HepG2 (cell line): ENCODE data around the gene ANKDD1A. TPM values are rescaled to one million over a fixed set of nuclear protein-coding genes. Genes with fewer than 3 reads are reported as not detected.

ENCODE experiments used
- ATAC-seq: fragments of 200-7000 bp; cut with Tn5 transposase; 3 replicates; pipeline ENCODE4 v1.9.1; 2020; ENCODE audit warnings: mild to moderate bottlenecking, moderate library complexity
- BruUV-seq: library from RNA; stranded (reverse); fragments of 400-500 nt; replicated peaks from 2 replicates; lab custom pipeline; 2021; lab: Mats Ljungman, UMichigan
- CTCF ChIA-PET: fragments of 300-600 bp; formaldehyde crosslinking; extraction: SDS; loops from one replicate; lab custom pipeline; 2021; ENCODE audit warnings: low total read pairs, inconsistent platforms, low intra/inter-chr PET ratio; lab: Yijun Ruan, JAX
- POLR2A ChIA-PET: fragments of 350-600 bp; sonication (Branson Sonifier 250); formaldehyde crosslinking; loops from one replicate; lab custom pipeline; 2020; ENCODE audit warnings: antibody characterized with exemption, inconsistent platforms; lab: Yijun Ruan, JAX
- DNase-seq: peaks from one replicate; pipeline ENCODE4 v3.0.0-alpha.2; 2015; ENCODE audit warnings: low spot score
- FAIRE-seq: peaks from 3 replicates; lab custom pipeline; 2011; peaks lifted over from hg19 to GRCh38; lab: Jason Lieb, UNC
- H2AFZ ChIP-seq: one replicate; pipeline ENCODE4 v1.6.1; 2011; ENCODE audit warnings: low read length, inconsistent platforms
- H3K27ac ChIP-seq: fragments of 300-600 bp; 3 replicates; pipeline ENCODE4 v1.8.0; 2011; ENCODE audit warnings: mixed run types, mild to moderate bottlenecking, mixed read lengths, low read length, inconsistent platforms; ENCODE audit not compliant: insufficient read depth; ENCODE audit errors: extremely low read length
- H3K27me3 ChIP-seq, 2 experiments: fragments of 200-600 bp in 1 of 2; 2 replicates in 1 of 2; 3 replicates in 1 of 2; pipeline versions ENCODE4 v1.6.0 to v1.8.0; 2011; ENCODE audit warnings: low read length in 2 of 2, mild to moderate bottlenecking in 2 of 2, moderate library complexity in 2 of 2, inconsistent platforms in 1 of 2; ENCODE audit not compliant: insufficient read depth in 2 of 2, control insufficient read depth in 1 of 2
- H3K36me3 ChIP-seq, 2 experiments: fragments of 200-600 bp in 1 of 2; replicated peaks in 1 of 2; 2 replicates in 1 of 2; 3 replicates in 1 of 2; pipeline versions ENCODE4 v1.5.1 to v1.8.0; 2011; ENCODE audit warnings: low read length in 2 of 2, inconsistent platforms in 1 of 2; ENCODE audit not compliant: insufficient read depth in 2 of 2, control insufficient read depth in 1 of 2
- H3K4me1 ChIP-seq: 2 replicates; pipeline ENCODE4 v1.5.1; 2012; ENCODE audit warnings: low read length, inconsistent platforms; ENCODE audit not compliant: insufficient read depth
- H3K4me2 ChIP-seq: 2 replicates; pipeline ENCODE4 v1.6.0; 2011; ENCODE audit warnings: low read depth, low read length, inconsistent platforms
- H3K4me3 ChIP-seq, 3 experiments: fragments of 200-600 bp in 1 of 3; sonication (generic), shearing (Covaris generic) in 1 of 3; replicated peaks in 1 of 3; 2 replicates each; pipeline ENCODE4 v1.5.1; 2011 to 2016; ENCODE audit warnings: low read length in 3 of 3, inconsistent platforms in 2 of 3, low read depth in 2 of 3, mild to moderate bottlenecking in 2 of 3, control low read depth in 1 of 3, mixed read lengths in 1 of 3; ENCODE audit not compliant: insufficient read depth in 1 of 3
- H3K79me2 ChIP-seq: one replicate; pipeline ENCODE4 v1.6.1; 2011; ENCODE audit warnings: low read length, inconsistent platforms; ENCODE audit not compliant: insufficient read depth
- H3K9ac ChIP-seq: 2 replicates; pipeline ENCODE4 v1.6.0; 2011; ENCODE audit warnings: mild to moderate bottlenecking, low read depth, low read length, inconsistent platforms; ENCODE audit not compliant: insufficient read depth
- H3K9me3 ChIP-seq: 2 replicates; pipeline ENCODE4 v1.5.1; 2012; ENCODE audit warnings: mild to moderate bottlenecking, low read length
- H4K20me1 ChIP-seq: 2 replicates; pipeline ENCODE4 v1.6.0; 2011; ENCODE audit warnings: inconsistent platforms, mild to moderate bottlenecking, low read length, moderate library complexity; ENCODE audit not compliant: insufficient read depth
- DMTF1 ChIP-seq: sonication (generic); formaldehyde crosslinking; IDR thresholded peaks from 2 replicates; pipeline ENCODE4 v1.4.0; 2020; ENCODE audit warnings: mild to moderate bottlenecking, missing genetic modification reagents
- HIC2 ChIP-seq: sonication (generic); formaldehyde crosslinking; IDR thresholded peaks from 2 replicates; pipeline ENCODE4 v1.9.0; 2022; ENCODE audit warnings: low read depth, missing genetic modification reagents
- HOMEZ ChIP-seq: IDR thresholded peaks from 2 replicates; pipeline ENCODE4 v1.6.1; 2016; ENCODE audit warnings: low read depth
- KLF16 ChIP-seq, 2 experiments: sonication (generic) in 1 of 2; formaldehyde crosslinking in 1 of 2; IDR thresholded peaks; 2 replicates each; pipeline versions ENCODE4 v1.6.1 to v1.8.0; 2016 to 2023; ENCODE audit warnings: missing genetic modification reagents in 2 of 2, missing compliant biosample characterization in 1 of 2
- NKX3-1 ChIP-seq: sonication (generic); formaldehyde crosslinking; IDR thresholded peaks from 2 replicates; pipeline ENCODE4 v1.5.0; 2020; ENCODE audit warnings: missing genetic modification reagents
- SIX1 ChIP-seq: sonication (generic); formaldehyde crosslinking; IDR thresholded peaks from 2 replicates; pipeline ENCODE4 v1.4.0; 2020; ENCODE audit warnings: missing genetic modification reagents, borderline replicate concordance
- ZNF280D ChIP-seq: sonication (generic); formaldehyde crosslinking; IDR thresholded peaks from 2 replicates; pipeline ENCODE4 v1.5.1; 2020; ENCODE audit warnings: mild to moderate bottlenecking, missing genetic modification reagents
- ZNF333 ChIP-seq: sonication (generic); formaldehyde crosslinking; IDR thresholded peaks from 2 replicates; pipeline ENCODE4 v1.4.0; 2020; ENCODE audit warnings: mild to moderate bottlenecking, missing genetic modification reagents, borderline replicate concordance
- ZNF570 ChIP-seq: sonication (generic); formaldehyde crosslinking; IDR thresholded peaks from 2 replicates; pipeline ENCODE4 v1.4.0; 2020; ENCODE audit warnings: mild to moderate bottlenecking, missing genetic modification reagents, borderline replicate concordance
- ZNF776 ChIP-seq: sonication (generic); formaldehyde crosslinking; IDR thresholded peaks from 2 replicates; pipeline ENCODE4 v1.4.0; 2020; ENCODE audit warnings: mild to moderate bottlenecking, missing genetic modification reagents
- ZNF839 ChIP-seq: sonication (generic); formaldehyde crosslinking; IDR thresholded peaks from 2 replicates; pipeline ENCODE4 v1.4.0; 2020; ENCODE audit warnings: missing genetic modification reagents, mild to moderate bottlenecking, borderline replicate concordance
- WGBS: methylation state at CpG from one replicate; pipeline ENCODE4 v1.1.6; 2017; ENCODE audit warnings: low lambda C conversion rate; 5-methylcytosine and 5-hydroxymethylcytosine counted together
- in situ Hi-C: cut with HindIII; loops from 2 replicates; pipeline ENCODE4 v1.10.0; 2017; ENCODE audit warnings: low pct_unique_long_range_greater_than_20kb; ENCODE audit not compliant: extremely low pct_ligation_motif_present
- intact Hi-C: fragments of 100-400 bp; cut with micrococcal nuclease; formaldehyde crosslinking; loops from one replicate; pipeline ENCODE4 v1.10.0; 2022; ENCODE audit not compliant: unreplicated experiment
- polyA plus RNA-seq, 8 experiments: library from polyadenylated mRNA; depleted of rRNA in 3 of 8; stranded (reverse) in 7 of 8; unstranded in 1 of 8; fragments of >200 nt; fragmentation: Illumina TruSeq in 4 of 8; extraction: Trizol in 4 of 8; gene quantifications; 2 replicates each; pipeline versions ENCODE4 v1.2.1 to v1.2.3, GENCODE V29; 2011 to 2016; ENCODE audit warnings: low read depth in 4 of 8, missing spikeins in 1 of 8, mixed read lengths in 1 of 8; ENCODE audit not compliant: insufficient read depth in 1 of 8
- total RNA-seq, 5 experiments: library from RNA; depleted of rRNA; stranded (reverse); fragments of >200 nt; fragmentation: Illumina TruSeq; extraction: Trizol; gene quantifications; 2 replicates each; pipeline ENCODE4 v1.2.3, GENCODE V29; 2016; ENCODE audit warnings: low read depth in 1 of 5

ANKDD1A gene
- total and polyA plus RNA-seq, 2 of the 13 experiments (the other 11 are each of a cell fraction or from before 2014, with no cell fraction given): 0.11 to 0.48 TPM

- no peak for TF ChIP-seq HIC2
- no peak for TF ChIP-seq ZNF570 (CRISPR knock-in tag)
- no peak for TF ChIP-seq DMTF1 (CRISPR knock-in tag)
Measured at GRCh38 chr15:64870353-64870752, 41.3 kb upstream of the ANKDD1A start (continued).

- no peak for FAIRE-seq
- no peak overlapping the region for H3K4me2 ChIP-seq
- H3K27ac ChIP-seq: no peak overlapping the region
- BruUV-seq: no TSS peak
- no peaks in the 10 kb centered on the region for H3K9me3 ChIP-seq
- POLR2A ChIA-PET: interaction anchor here (0.6 kb wide), 1 partner anchor 870 kb away, joined by 3 read pairs; no protein-coding TSS in a partner anchor
- intact Hi-C loops (no loop called here), in situ Hi-C loops (no loop called here)
- no peaks in the 10 kb centered on the region for H4K20me1 ChIP-seq
- H2AFZ ChIP-seq: no peak overlapping the region
- H3K36me3 ChIP-seq: no peaks in the 10 kb centered on the region
- no peaks in the 10 kb centered on the region for H3K4me1 ChIP-seq
- ATAC-seq: no peak; the same call in 2 of the 3 replicates
- H3K79me2 ChIP-seq: no peaks in the 10 kb centered on the region
- peaks cover 0 to 5% of the 10 kb centered on the region in 2 experiments; a peak in 2 of 5 replicates for H3K27me3 ChIP-seq
- CTCF ChIA-PET: no interaction called here
- DNase-seq: no peak
- no peak overlapping the region for H3K9ac ChIP-seq
- no peak overlapping the region for H3K4me3 ChIP-seq
- 22% methylated on average over 2 of the region's 3 CpGs for WGBS
- no peak for TF ChIP-seq SIX1 (CRISPR knock-in tag)
- no peak for TF ChIP-seq ZNF333 (CRISPR knock-in tag)
- TF ChIP-seq HOMEZ (CRISPR knock-in tag): no peak
- TF ChIP-seq ZNF280D: no peak
- no peak for TF ChIP-seq KLF16 (CRISPR knock-in tag; IDR thresholded peaks at IDR 0.05)
- no peak for TF ChIP-seq NKX3-1 (CRISPR knock-in tag)
- TF ChIP-seq ZNF839: no peak
- no peak for TF ChIP-seq ZNF776 (CRISPR knock-in tag)
Measured at GRCh38 chr15:64875641-64876223, 36.0 kb upstream of the ANKDD1A start.
